Common myeloid progenitor, CD34-positive (primary cell): ENCODE data around the gene MAPRE3.

Experiments
- CTCF ChIA-PET: fragments of 350-600 bp; sonication (Branson Sonifier 250); formaldehyde crosslinking; loops from one replicate; lab custom pipeline; 2021; ENCODE audit warnings: antibody characterized with exemption; lab: Charles Lee
- POLR2A ChIA-PET: fragments of 350-600 bp; sonication (Branson Sonifier 250); formaldehyde crosslinking; loops from one replicate; lab custom pipeline; 2021; ENCODE audit warnings: antibody characterized with exemption; lab: Charles Lee
- DNase-seq, 3 donors: peaks; one replicate each; pipeline versions ENCODE4 v3.0.0 to v3.0.0-alpha.2; 2013
- H3K27ac ChIP-seq, 2 experiments: 1 replicate in 1 of 2; 2 replicates in 1 of 2; pipeline ENCODE4 v1.7.0; 2013; ENCODE audit warnings: inconsistent platforms in 2 of 2, low read length in 2 of 2, mild to moderate bottlenecking in 2 of 2, low read depth in 1 of 2, moderate library complexity in 1 of 2; ENCODE audit not compliant: severe bottlenecking in 2 of 2, insufficient read depth in 1 of 2, poor library complexity in 1 of 2
- H3K27me3 ChIP-seq, 5 experiments: replicated peaks in 2 of 5; 1 replicate in 3 of 5; 2 replicates in 2 of 5; pipeline versions ENCODE4 v1.6.1 to v1.7.0; 2013; ENCODE audit warnings: low read length in 4 of 5, mild to moderate bottlenecking in 2 of 5, moderate library complexity in 2 of 5, inconsistent platforms in 1 of 5; ENCODE audit not compliant: insufficient read depth in 5 of 5, control insufficient read depth in 4 of 5
- H3K36me3 ChIP-seq, 4 experiments: 1 replicate in 2 of 4; 2 replicates in 2 of 4; pipeline versions ENCODE4 v1.6.1 to v1.7.0; 2013; ENCODE audit warnings: low read length in 3 of 4, control low read depth in 1 of 4, mild to moderate bottlenecking in 1 of 4; ENCODE audit not compliant: control insufficient read depth in 4 of 4, insufficient read depth in 4 of 4
- H3K4me1 ChIP-seq, 4 experiments: 1 replicate in 3 of 4; 2 replicates in 1 of 4; pipeline versions ENCODE4 v1.6.1 to v1.7.1; 2013; ENCODE audit warnings: low read length in 3 of 4, mild to moderate bottlenecking in 3 of 4, control low read depth in 1 of 4, inconsistent platforms in 1 of 4, moderate library complexity in 1 of 4; ENCODE audit not compliant: control insufficient read depth in 4 of 4, insufficient read depth in 4 of 4; ENCODE audit errors: control extremely low read depth in 1 of 4
- H3K4me3 ChIP-seq, 7 experiments: 1 replicate in 4 of 7; 2 replicates in 3 of 7; pipeline versions ENCODE4 v1.5.1 to v1.7.0; 2013; ENCODE audit warnings: mild to moderate bottlenecking in 7 of 7, low read length in 6 of 7, moderate library complexity in 6 of 7, inconsistent platforms in 2 of 7, low read depth in 2 of 7, control low read depth in 1 of 7; ENCODE audit not compliant: insufficient read depth in 4 of 7, control insufficient read depth in 1 of 7; ENCODE audit errors: extremely low read depth in 1 of 7
- H3K9me3 ChIP-seq, 5 experiments: 1 replicate in 4 of 5; 2 replicates in 1 of 5; pipeline versions ENCODE4 v1.6.1 to v1.7.1; 2013; ENCODE audit warnings: low read length in 4 of 5, mild to moderate bottlenecking in 2 of 5, inconsistent platforms in 1 of 5, low read depth in 1 of 5, moderate library complexity in 1 of 5; ENCODE audit not compliant: control insufficient read depth in 4 of 5, insufficient read depth in 2 of 5; ENCODE audit errors: control extremely low read depth in 1 of 5
- WGBS: methylation state at CpG from one replicate; pipeline ENCODE4 v1.1.5; 2013; ENCODE audit not compliant: insufficient coverage; 5-methylcytosine and 5-hydroxymethylcytosine counted together

The MAPRE3 gene

DNA sequence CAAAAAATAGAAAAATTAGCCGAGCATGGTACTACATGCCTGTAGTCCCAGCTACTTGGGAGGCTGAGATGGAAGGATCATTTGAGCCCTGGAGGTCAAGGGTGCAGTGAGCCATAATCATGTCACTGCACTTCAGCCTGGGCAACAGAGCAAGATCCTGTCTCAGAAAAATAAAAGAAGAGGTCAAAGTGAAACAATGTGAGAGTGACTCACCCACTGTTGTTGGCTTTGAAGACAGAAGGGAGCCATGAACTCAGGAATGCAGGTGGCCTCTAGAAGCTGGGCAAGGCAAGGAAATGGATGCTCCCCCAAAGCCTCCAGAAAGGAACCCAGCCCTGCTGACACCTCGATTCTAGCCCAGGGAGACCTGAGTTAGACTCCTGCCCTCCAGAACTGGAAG lies 58.6 kb downstream of the MAPRE3 start:
- peaks cover 4 to 16% (median 14%) of the 10 kb centered on the region in 4 experiments for H3K4me1 ChIP-seq
- peaks cover 0 to 9% (median 1%) of the 10 kb centered on the region in 4 experiments for H3K36me3 ChIP-seq
- H3K9me3 ChIP-seq: no peaks in the 10 kb centered on the region
- POLR2A ChIA-PET: no interaction called here
- no peak for DNase-seq
- 93% methylated on average over 2 of the region's 2 CpGs for WGBS
- H3K27me3 ChIP-seq: no peaks in the 10 kb centered on the region
- no peak overlapping the region for H3K4me3 ChIP-seq
- H3K27ac ChIP-seq: no peak overlapping the region
- CTCF ChIA-PET: interaction anchor here (1.2 to 2.6 kb wide), 3 partner anchors 11 to 54 kb away, joined by 3 to 15 read pairs (median 3); no protein-coding TSS in a partner anchor

DNA sequence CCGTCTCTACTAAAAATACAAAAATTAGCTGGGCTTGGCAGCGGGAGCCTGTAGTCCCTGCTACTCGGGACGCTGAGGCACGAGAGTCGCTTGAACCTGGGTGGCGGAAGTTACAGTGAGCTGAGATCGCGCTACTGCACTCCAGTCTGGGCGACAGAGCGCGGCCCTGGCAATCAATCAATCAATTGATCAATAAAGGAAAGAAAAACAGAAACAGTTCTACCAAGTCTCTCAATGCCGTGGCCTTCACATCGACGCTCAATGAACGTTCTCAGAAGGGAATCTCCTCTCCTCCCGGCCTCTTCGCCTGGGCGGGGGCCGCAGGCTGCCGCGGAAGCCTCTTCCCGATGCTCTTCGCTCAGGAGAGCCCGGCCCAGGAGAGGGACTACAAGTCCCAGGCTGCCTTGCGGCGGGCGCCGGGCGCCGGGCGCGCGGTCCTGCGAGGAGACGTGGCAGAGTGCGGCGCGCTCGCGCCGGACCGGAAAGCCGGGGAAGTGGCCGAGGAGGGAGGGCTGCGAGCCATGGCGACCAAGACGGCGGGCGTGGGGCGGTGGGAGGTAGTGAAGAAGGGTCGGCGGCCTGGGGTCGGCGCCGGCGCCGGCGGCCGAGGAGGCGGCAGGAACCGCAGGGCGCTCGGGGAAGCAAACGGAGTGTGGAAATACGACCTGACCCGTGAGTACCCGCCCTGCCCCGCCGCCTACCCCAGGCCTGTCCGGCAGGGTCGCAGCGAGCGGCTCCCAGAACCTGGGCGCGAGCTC lies 62.2 kb downstream of the MAPRE3 start, which contains the start of gene TMEM214:
Gene TMEM214 (plus strand): TSS at position 471 of the 758 bp plus-strand sequence. CDS start 51 bp downstream, at position 522.
- H3K36me3 ChIP-seq: peaks cover 8 to 31% (median 25%) of the 10 kb centered on the region in 4 experiments
- H3K4me3 ChIP-seq: peak within 1 kb of the TSS; percentile 85 to 98 (median 92)
- ChIA-PET CTCF (interaction anchor here (1.0 to 8.5 kb wide), 6 partner anchors 10 to 51 kb away, joined by 3 to 76 read pairs (median 4); partner anchors contain the start of gene AGBL5), POLR2A (interaction anchor here (1.7 kb wide), 1 partner anchor 18 kb away, joined by 7 read pairs; no protein-coding TSS in a partner anchor)
- WGBS: under 1% methylated on average over 63 of the region's 76 CpGs
- H3K27me3 ChIP-seq: no peaks in the 10 kb centered on the region
- H3K4me1 ChIP-seq: peaks cover 4 to 17% (median 16%) of the 10 kb centered on the region in 4 experiments
- DNase-seq: peak; percentile 55 to 67 (median 62)
- H3K27ac ChIP-seq: peak within 1 kb of the TSS; percentile 6 to 89
- H3K9me3 ChIP-seq: no peaks in the 10 kb centered on the region

- no peaks in the 10 kb centered on the region for H3K27me3 ChIP-seq
- H3K4me3 ChIP-seq: peak overlapping the region; percentile 85 to 98 (median 92)
- ChIA-PET POLR2A (interaction anchor here (1.7 kb wide), 1 partner anchor 17 kb away, joined by 7 read pairs; no protein-coding TSS in a partner anchor), CTCF (interaction anchor here (1.0 to 8.5 kb wide), 8 partner anchors 10 to 54 kb away, joined by 3 to 76 read pairs (median 4); partner anchors contain the start of gene AGBL5)
- H3K4me1 ChIP-seq: peaks cover 4 to 17% (median 16%) of the 10 kb centered on the region in 4 experiments
- H3K36me3 ChIP-seq: peaks cover 8 to 38% (median 32%) of the 10 kb centered on the region in 4 experiments
- no peaks in the 10 kb centered on the region for H3K9me3 ChIP-seq
- no peak for DNase-seq
- H3K27ac ChIP-seq: peak overlapping the region in 1 of 2 experiments; percentile 89
- 20% methylated on average over 10 of the region's 11 CpGs for WGBS
Observed at GRCh38 chr2:27033253-27033852, 62.9 kb downstream of the MAPRE3 start.

GRCh38 chr2:27038012-27038411 lies 67.6 kb downstream of the MAPRE3 start:
- Histone ChIP-seq H3K27ac (no peak overlapping the region), H3K36me3 (peaks cover 11 to 80% (median 60%) of the 10 kb centered on the region in 4 experiments), H3K4me1 (peaks cover 4 to 14% (median 11%) of the 10 kb centered on the region in 4 experiments), H3K9me3 (no peaks in the 10 kb centered on the region), H3K4me3 (no peak overlapping the region), H3K27me3 (no peaks in the 10 kb centered on the region)
- 100% methylated on average over 3 of the region's 6 CpGs for WGBS
- ChIA-PET CTCF (interaction anchor here (0.6 to 8.5 kb wide), 7 partner anchors 11 to 83 kb away, joined by 3 to 76 read pairs (median 3); partner anchors contain the start of gene AGBL5), POLR2A (no interaction called here)
- no peak for DNase-seq

DNA sequence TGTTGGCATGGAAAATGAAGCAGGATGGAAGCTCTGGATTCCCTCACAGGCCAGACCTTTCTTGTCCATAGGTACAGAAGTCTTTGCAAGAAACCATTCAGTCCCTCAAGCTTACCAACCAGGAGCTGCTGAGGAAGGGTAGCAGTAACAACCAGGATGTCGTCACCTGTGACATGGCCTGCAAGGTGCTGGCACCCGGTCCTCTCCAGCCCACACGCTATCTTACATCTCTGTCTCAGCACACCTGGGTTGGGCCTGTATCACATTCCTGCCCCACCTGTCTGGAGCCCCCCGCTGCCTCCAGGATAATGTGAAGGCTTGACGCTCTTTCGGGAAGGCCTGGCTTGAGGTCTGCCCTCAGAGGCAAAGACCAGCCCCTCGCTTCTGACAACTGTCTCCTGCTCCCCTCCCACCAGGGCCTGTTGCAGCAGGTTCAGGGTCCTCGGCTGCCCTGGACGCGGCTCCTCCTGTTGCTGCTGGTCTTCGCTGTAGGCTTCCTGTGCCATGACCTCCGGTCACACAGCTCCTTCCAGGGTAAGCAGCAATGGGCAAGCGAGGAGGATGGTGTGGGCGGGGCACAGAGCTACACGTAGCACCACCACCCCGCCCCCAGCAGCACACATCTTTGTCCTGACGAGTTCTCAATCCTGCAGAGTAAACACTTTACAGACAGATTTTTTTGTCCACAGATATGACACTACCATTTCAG lies 68.3 kb downstream of the MAPRE3 start:
- peaks cover 0 to 6% (median 4%) of the 10 kb centered on the region in 4 experiments for H3K4me1 ChIP-seq
- no peaks in the 10 kb centered on the region for H3K27me3 ChIP-seq
- peaks cover 11 to 83% (median 60%) of the 10 kb centered on the region in 4 experiments for H3K36me3 ChIP-seq
- H3K9me3 ChIP-seq: no peaks in the 10 kb centered on the region
- POLR2A ChIA-PET: interaction anchor here (1.3 kb wide), 1 partner anchor 77 kb away, joined by 4 read pairs; no protein-coding TSS in a partner anchor
- H3K27ac ChIP-seq: no peak overlapping the region
- H3K4me3 ChIP-seq: no peak overlapping the region
- 96% methylated on average over 15 of the region's 17 CpGs for WGBS
- CTCF ChIA-PET: interaction anchor here (0.5 to 8.5 kb wide), 8 partner anchors 10 to 53 kb away, joined by 3 to 76 read pairs (median 3); partner anchors contain the start of gene AGBL5
- DNase-seq: no peak

DNA sequence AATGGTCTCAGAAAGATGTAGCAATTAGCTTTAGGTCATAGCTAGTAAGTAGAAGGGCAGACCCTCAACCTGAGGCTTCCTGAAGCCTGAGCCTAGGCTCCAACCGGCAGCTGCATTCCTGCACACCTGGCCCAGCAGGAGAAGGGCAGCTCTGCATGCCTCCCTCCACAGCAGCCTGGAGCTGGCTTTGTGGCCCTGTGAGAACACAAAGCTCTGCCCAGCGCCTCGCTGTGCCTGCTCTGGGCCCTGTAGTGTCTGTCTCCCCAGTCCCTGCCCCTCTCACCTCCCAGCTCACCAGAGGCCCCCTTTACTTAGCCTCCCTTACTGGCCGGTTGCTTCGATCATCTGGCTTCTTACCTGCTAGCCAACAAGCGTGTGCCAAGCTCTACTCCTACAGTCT lies 69.0 kb downstream of the MAPRE3 start:
- Histone ChIP-seq H3K9me3 (no peaks in the 10 kb centered on the region), H3K27ac (no peak overlapping the region), H3K4me1 (no peaks in the 10 kb centered on the region), H3K36me3 (peaks cover 11 to 83% (median 60%) of the 10 kb centered on the region in 4 experiments), H3K27me3 (no peaks in the 10 kb centered on the region), H3K4me3 (no peak overlapping the region)
- DNase-seq: no peak
- CTCF ChIA-PET: interaction anchor here (0.5 to 8.5 kb wide), 6 partner anchors 9 to 43 kb away, joined by 3 to 76 read pairs (median 3); partner anchors contain the start of gene AGBL5
- WGBS: 95% methylated on average over 3 of the region's 6 CpGs
- POLR2A ChIA-PET: interaction anchor here (1.3 kb wide), 1 partner anchor 78 kb away, joined by 4 read pairs; no protein-coding TSS in a partner anchor
